Omental fat pad (tissue), 4 donors: ENCODE measurements around the gene OR51A2. TPM values are rescaled to one million over a fixed set of nuclear protein-coding genes. Genes with fewer than 3 reads are reported as not detected.

Experiments
- ATAC-seq: fragments of 150-250 bp; one replicate; pipeline ENCODE4 v1.9.1; 2016; ENCODE audit warnings: mild to moderate bottlenecking, moderate library complexity; ENCODE audit not compliant: low FRiP score
- DNase-seq: peaks from one replicate; pipeline ENCODE4 v3.0.0-alpha.2; 2019; ENCODE audit warnings: low spot score
- total RNA-seq, 4 donors: library from RNA; depleted of rRNA; stranded (reverse); fragments of >200 nt; gene quantifications; one replicate each; pipeline ENCODE4 v1.1.0, GENCODE V29; 2016
- TF ChIP-seq, protein P1 (sequence below), 3 donors: fragments of 450-650 bp; IDR thresholded peaks; one replicate each; pipeline ENCODE4 v1.5.1; 2016 to 2017; ENCODE audit warnings: antibody characterized with exemption in 3 of 3, mild to moderate bottlenecking in 3 of 3, moderate library complexity in 2 of 3

The OR51A2 gene
- total RNA-seq, 4 donors from 2014 or later = not detected

DNA sequence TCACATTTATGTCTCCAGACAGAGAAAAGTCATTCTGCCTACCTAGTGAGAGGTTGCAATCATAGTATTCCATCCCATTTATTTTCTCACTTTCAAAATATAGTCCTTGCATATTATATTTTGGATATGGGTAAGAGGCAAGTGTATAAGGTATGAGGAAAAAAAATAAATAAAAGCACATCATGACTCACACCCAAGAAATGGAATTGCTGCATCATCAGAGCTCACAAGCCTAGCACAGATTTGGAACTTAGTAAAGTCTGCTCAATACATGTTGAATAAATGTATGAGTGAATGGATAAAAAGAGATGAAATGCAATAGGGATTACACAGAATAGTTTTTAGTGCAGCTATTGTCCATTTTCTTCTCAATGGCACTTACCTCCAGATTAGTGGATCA is 28.9 kb downstream of the OR51A2 start:
- TF ChIP-seq, protein P1, sequence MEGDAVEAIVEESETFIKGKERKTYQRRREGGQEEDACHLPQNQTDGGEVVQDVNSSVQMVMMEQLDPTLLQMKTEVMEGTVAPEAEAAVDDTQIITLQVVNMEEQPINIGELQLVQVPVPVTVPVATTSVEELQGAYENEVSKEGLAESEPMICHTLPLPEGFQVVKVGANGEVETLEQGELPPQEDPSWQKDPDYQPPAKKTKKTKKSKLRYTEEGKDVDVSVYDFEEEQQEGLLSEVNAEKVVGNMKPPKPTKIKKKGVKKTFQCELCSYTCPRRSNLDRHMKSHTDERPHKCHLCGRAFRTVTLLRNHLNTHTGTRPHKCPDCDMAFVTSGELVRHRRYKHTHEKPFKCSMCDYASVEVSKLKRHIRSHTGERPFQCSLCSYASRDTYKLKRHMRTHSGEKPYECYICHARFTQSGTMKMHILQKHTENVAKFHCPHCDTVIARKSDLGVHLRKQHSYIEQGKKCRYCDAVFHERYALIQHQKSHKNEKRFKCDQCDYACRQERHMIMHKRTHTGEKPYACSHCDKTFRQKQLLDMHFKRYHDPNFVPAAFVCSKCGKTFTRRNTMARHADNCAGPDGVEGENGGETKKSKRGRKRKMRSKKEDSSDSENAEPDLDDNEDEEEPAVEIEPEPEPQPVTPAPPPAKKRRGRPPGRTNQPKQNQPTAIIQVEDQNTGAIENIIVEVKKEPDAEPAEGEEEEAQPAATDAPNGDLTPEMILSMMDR (IDR thresholded peaks at IDR 0.05) = no peak
- DNase-seq (no peak), ATAC-seq (no peak)

- ATAC-seq = no peak
- no peak for DNase-seq
- TF ChIP-seq, protein P1 (IDR thresholded peaks at IDR 0.05) = no peak
Observed at GRCh38 chr11:4924239-4924638, 31.3 kb downstream of the OR51A2 start, which contains the start of gene OR51G1. OR51G1 (minus strand) TSS chr11:4924339; CDS start chr11:4924339, 0 bp downstream.

DNA sequence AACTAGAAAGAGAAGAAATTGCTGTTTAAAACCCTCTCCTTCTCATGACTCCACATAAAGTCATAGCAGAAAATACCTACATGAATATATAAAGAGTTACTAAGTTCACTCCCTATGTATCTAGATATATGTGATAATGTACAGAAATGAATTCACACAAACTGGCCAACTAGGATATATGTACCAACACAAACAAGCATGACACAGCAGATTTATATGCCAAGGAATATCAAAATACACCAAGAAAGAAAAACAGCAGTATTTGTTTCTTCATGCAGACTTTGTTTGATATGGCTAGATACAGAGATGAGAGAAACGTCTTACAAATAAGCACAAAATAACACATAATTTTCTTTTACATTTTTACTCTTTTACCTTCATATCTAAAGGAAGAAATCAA is 33.2 kb downstream of the OR51A2 start:
- DNase-seq = no peak
- ATAC-seq = no peak
- TF ChIP-seq, protein P1 (IDR thresholded peaks at IDR 0.05) = no peak

DNA sequence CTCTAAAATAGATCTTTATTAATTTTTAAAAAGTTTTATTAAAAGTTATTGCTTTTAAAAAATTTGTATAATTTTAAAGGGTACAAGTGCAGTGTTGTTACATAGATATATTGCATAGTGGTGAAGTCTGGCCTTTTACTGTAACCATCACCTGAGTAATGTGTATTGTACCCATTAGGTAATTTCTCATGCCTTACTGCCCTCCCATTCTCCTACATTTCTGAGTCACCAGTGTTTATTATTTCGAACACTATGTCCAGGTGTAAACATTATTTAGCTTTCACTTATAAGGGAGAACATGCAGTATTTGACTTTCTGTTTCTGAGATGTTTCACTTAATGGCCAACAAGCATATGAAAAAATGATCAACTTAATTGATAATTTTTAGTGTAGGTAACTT is 33.7 kb downstream of the OR51A2 start:
- DNase-seq = no peak
- TF ChIP-seq, protein P1 (IDR thresholded peaks at IDR 0.05) = no peak
- ATAC-seq = no peak

- TF ChIP-seq, protein P1 (IDR thresholded peaks at IDR 0.05) = no peak
- ATAC-seq (no peak), DNase-seq (no peak)
Observed at GRCh38 chr11:4919250-4919649, 36.3 kb downstream of the OR51A2 start, which contains the start of gene OR51G2. OR51G2 (minus strand) TSS chr11:4919350; CDS start chr11:4915663, 3,687 bp downstream.

- TF ChIP-seq, protein P1 (IDR thresholded peaks at IDR 0.05) = no peak
- DNase-seq = no peak
- no peak for ATAC-seq
Observed at GRCh38 chr11:4916581-4916980, 38.9 kb downstream of the OR51A2 start.

Other genes starting within 250 kb of the OR51A2 start
- not detected for gene OR51F1, start 185.8 kb downstream of the OR51A2 start, total RNA-seq
- gene OR52R1, start 151.3 kb downstream of the OR51A2 start, total RNA-seq = not detected
- gene OR51F2, start 134.4 kb downstream of the OR51A2 start, total RNA-seq = not detected
- gene OR51S1, start 106.5 kb downstream of the OR51A2 start, total RNA-seq = not detected
- not detected for gene OR51T1, start 73.8 kb downstream of the OR51A2 start, total RNA-seq
- gene OR51A7, start 51.9 kb downstream of the OR51A2 start, total RNA-seq = not detected
- gene OR51G2, start 36.4 kb downstream of the OR51A2 start, total RNA-seq = not detected
- not detected for gene OR51G1, start 31.4 kb downstream of the OR51A2 start, total RNA-seq
- not detected for gene OR51A4, start 8.1 kb downstream of the OR51A2 start, total RNA-seq
- gene OR51L1, start 39.1 kb upstream of the OR51A2 start, total RNA-seq = not detected
- not detected for gene OR52J3, start 90.8 kb upstream of the OR51A2 start, total RNA-seq
- not detected for gene OR52E2, start 103.9 kb upstream of the OR51A2 start, total RNA-seq
- gene OR52E1, start 113.9 kb upstream of the OR51A2 start, total RNA-seq = not detected
- not detected for gene OR52A5, start 182.6 kb upstream of the OR51A2 start, total RNA-seq
- not detected for gene OR52A1, start 199.0 kb upstream of the OR51A2 start, total RNA-seq
- not detected for gene OR51V1, start 245.0 kb upstream of the OR51A2 start, total RNA-seq